Thoracic aorta endothelial cell (primary cell): Measurements from ENCODE around the gene ASTN2. TPM values are rescaled to one million over a fixed set of nuclear protein-coding genes. Genes with fewer than 3 reads are reported as not detected.

ENCODE experiments used
- small RNA-seq: library from RNA; depleted of rRNA; stranded (forward); fragments of <200 nt; gene quantifications from one replicate; pipeline ENCODE3, GENCODE V24; 2012
- total RNA-seq: library from RNA; depleted of rRNA; stranded (reverse); fragments of >200 nt; gene quantifications from 2 replicates; pipeline ENCODE4 v1.2.3, GENCODE V29; 2012

Gene ASTN2, protein sequence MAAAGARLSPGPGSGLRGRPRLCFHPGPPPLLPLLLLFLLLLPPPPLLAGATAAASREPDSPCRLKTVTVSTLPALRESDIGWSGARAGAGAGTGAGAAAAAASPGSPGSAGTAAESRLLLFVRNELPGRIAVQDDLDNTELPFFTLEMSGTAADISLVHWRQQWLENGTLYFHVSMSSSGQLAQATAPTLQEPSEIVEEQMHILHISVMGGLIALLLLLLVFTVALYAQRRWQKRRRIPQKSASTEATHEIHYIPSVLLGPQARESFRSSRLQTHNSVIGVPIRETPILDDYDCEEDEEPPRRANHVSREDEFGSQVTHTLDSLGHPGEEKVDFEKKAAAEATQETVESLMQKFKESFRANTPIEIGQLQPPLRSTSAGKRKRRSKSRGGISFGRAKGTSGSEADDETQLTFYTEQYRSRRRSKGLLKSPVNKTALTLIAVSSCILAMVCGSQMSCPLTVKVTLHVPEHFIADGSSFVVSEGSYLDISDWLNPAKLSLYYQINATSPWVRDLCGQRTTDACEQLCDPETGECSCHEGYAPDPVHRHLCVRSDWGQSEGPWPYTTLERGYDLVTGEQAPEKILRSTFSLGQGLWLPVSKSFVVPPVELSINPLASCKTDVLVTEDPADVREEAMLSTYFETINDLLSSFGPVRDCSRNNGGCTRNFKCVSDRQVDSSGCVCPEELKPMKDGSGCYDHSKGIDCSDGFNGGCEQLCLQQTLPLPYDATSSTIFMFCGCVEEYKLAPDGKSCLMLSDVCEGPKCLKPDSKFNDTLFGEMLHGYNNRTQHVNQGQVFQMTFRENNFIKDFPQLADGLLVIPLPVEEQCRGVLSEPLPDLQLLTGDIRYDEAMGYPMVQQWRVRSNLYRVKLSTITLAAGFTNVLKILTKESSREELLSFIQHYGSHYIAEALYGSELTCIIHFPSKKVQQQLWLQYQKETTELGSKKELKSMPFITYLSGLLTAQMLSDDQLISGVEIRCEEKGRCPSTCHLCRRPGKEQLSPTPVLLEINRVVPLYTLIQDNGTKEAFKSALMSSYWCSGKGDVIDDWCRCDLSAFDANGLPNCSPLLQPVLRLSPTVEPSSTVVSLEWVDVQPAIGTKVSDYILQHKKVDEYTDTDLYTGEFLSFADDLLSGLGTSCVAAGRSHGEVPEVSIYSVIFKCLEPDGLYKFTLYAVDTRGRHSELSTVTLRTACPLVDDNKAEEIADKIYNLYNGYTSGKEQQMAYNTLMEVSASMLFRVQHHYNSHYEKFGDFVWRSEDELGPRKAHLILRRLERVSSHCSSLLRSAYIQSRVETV (N-terminal part only)
- 2.4 and 2.9 TPM in 2 replicates for total RNA-seq

GRCh38 chr9:117414906-117415331, at the start of gene ASTN2:
TSS of gene ASTN2 (minus strand) at chr9:117415057. CDS start at chr9:117414938, 119 bp downstream.

DNA sequence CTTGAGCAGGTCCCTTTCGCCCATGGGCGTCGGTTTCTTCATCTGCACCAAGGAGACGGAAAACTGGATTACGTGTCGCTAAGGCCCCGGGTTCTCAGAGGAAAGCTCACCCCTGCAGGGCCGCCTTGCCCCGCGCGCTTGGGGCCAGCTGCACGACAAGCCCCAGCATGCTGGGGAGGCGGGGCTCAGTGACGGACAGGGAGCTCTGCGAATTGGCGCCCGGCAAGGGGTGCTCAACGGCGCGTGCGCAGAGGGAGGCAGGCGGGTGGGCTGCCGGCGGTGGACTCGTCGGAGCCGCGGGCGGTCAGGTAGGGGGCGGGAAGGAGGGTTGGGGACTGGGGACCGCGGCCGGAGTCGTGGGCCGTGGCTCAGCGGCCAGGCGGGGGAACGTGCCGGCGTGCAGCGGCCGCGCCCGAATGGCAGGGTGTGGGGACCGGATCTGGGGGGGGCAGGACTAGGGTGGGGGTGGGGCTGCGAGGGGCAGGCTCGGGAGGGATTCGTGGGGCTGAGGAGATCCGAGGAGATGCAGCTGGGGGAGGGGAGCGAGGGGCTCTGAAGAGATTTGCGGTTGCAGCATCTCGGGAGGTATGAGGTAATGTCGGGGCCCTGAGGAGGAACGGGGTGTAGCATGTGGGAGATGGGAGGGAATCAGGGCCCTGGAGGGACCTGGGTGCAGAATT, 727.6 kb downstream of the ASTN2 start, which contains the start of gene TRIM32:
Gene TRIM32 (plus strand): TSS at position 232 of the 680 bp plus-strand sequence. CDS start 10,438 bp downstream, outside the sequence.

Small RNA genes within 50 kb of the gene (small RNA-seq; reads per million reads assigned to genes)
- gene SNORA70C = not detected
